Measurements from ENCODE around the gene FREY1.

The FREY1 gene

DNA sequence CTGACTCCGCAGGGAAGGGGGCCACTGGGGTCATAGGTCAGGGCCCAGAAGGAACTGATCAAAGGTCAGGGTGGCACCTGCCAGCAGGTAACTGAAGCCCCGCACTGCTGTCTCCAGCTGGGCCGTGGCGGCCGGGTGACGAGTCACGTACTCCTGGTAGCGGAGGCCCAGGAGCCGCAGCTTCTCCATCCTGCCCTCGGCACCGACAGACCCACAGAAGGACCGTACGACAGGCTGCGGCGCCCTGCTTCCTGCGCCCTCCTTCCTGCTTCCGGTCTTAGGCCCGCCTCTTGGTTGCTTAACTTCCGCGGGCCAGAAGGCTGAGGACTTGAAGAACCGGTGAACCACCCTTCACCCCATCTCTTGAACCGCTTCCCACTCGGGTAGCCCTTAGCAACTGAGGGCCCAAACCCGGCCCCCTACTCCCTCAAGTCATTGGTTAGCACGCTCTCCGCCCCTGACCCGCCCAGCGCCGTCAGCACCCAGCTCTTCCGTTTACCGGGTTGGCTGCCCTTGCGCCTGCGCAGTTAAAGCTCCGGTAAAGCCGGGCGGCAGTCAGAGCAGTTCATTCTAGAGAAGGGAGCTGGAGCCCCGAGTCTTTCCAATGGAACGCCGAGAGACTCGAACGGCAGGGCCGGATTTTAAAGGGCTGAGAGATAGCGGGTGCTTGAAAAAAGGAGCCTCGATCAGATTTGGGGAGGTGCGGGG lies 10.7 kb upstream of the FREY1 start, which contains the start of gene PEX16:
Gene PEX16, minus strand, starts transcription at position 255 of the 708 bp plus-strand sequence. Its CDS starts 66 bp downstream, at position 189.
- Histone ChIP-seq H3K79me2 (ENCODE audit: control insufficient read depth, low read length) (peaks cover 24% of the 10 kb centered on the region), H3F3A (ENCODE audit: control insufficient read depth, insufficient read depth) (peaks cover 24% of the 10 kb centered on the region), H3K27ac (ENCODE audit: low read depth, low read length) (peak within 1 kb of the TSS; percentile 84), H3K9me2 (replicated peaks; ENCODE audit: control insufficient read depth, low read length) (no peaks in the 10 kb centered on the region), H3K4me2 (ENCODE audit: low read length) (peak within 1 kb of the TSS; percentile 92), H4K20me1 (ENCODE audit: control insufficient read depth, insufficient read depth, low read depth, low read length) (peaks cover 16% of the 10 kb centered on the region), H3K4me1 (ENCODE audit: control insufficient read depth, low read length) (peaks cover 59% of the 10 kb centered on the region), H3K27me3 (ENCODE audit: control insufficient read depth, low read length) (peaks cover under 1% of the 10 kb centered on the region; the same call in 1 of the 2 replicates), H3K36me3 (ENCODE audit: control insufficient read depth, low read length) (peaks cover 43% of the 10 kb centered on the region), H3K4me3 (ENCODE audit: low read length) (peak within 1 kb of the TSS; percentile 100), H3K9me3 (ENCODE audit: control insufficient read depth, insufficient read depth, low read length) (no peaks in the 10 kb centered on the region)
- TF ChIP-seq, protein P1, sequence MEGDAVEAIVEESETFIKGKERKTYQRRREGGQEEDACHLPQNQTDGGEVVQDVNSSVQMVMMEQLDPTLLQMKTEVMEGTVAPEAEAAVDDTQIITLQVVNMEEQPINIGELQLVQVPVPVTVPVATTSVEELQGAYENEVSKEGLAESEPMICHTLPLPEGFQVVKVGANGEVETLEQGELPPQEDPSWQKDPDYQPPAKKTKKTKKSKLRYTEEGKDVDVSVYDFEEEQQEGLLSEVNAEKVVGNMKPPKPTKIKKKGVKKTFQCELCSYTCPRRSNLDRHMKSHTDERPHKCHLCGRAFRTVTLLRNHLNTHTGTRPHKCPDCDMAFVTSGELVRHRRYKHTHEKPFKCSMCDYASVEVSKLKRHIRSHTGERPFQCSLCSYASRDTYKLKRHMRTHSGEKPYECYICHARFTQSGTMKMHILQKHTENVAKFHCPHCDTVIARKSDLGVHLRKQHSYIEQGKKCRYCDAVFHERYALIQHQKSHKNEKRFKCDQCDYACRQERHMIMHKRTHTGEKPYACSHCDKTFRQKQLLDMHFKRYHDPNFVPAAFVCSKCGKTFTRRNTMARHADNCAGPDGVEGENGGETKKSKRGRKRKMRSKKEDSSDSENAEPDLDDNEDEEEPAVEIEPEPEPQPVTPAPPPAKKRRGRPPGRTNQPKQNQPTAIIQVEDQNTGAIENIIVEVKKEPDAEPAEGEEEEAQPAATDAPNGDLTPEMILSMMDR (IDR thresholded peaks at IDR 0.05; ENCODE audit: low read depth, low read length, poor library complexity, severe bottlenecking) = no peak
- no peak for TF ChIP-seq EZH2phosphoT487 (IDR thresholded peaks at IDR 0.05; ENCODE audit: borderline replicate concordance, low read length)

DNA sequence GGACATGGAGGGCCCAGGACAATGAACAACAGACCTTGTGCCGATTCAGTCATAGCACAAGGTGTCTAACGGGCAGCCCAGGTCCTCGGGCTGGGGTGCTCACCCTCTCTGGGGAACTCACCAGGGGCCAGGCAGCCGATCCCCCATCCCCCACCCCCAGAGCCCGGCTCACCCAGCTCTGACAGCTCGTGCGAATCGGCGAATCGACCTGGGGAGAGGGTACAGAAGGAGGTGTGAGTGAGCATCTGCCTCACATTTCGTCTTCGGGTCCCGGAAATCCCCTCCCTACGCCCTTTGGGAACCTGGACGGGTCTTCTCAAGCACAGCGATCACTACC lies 10.2 kb upstream of the FREY1 start:
- H4K20me1 ChIP-seq (ENCODE audit: control insufficient read depth, insufficient read depth, low read depth, low read length) = peaks cover 16% of the 10 kb centered on the region
- peaks cover 24% of the 10 kb centered on the region for H3F3A ChIP-seq (ENCODE audit: control insufficient read depth, insufficient read depth)
- no peaks in the 10 kb centered on the region for H3K9me2 ChIP-seq (replicated peaks; ENCODE audit: control insufficient read depth, low read length)
- H3K4me1 ChIP-seq (ENCODE audit: control insufficient read depth, low read length) = peaks cover 54% of the 10 kb centered on the region
- no peaks in the 10 kb centered on the region for H3K9me3 ChIP-seq (ENCODE audit: control insufficient read depth, insufficient read depth, low read length)
- peak overlapping the region; percentile 100 for H3K4me3 ChIP-seq (ENCODE audit: low read length)
- no peak for TF ChIP-seq EZH2phosphoT487 (IDR thresholded peaks at IDR 0.05; ENCODE audit: borderline replicate concordance, low read length)
- TF ChIP-seq, protein P1 (IDR thresholded peaks at IDR 0.05; ENCODE audit: low read depth, low read length, poor library complexity, severe bottlenecking) = no peak
- H3K4me2 ChIP-seq (ENCODE audit: low read length) = peak overlapping the region; percentile 92
- H3K79me2 ChIP-seq (ENCODE audit: control insufficient read depth, low read length) = peaks cover 24% of the 10 kb centered on the region
- peaks cover 43% of the 10 kb centered on the region for H3K36me3 ChIP-seq (ENCODE audit: control insufficient read depth, low read length)
- H3K27me3 ChIP-seq (ENCODE audit: control insufficient read depth, low read length) = no peaks in the 10 kb centered on the region
- H3K27ac ChIP-seq (ENCODE audit: low read depth, low read length) = peak overlapping the region; percentile 84

DNA sequence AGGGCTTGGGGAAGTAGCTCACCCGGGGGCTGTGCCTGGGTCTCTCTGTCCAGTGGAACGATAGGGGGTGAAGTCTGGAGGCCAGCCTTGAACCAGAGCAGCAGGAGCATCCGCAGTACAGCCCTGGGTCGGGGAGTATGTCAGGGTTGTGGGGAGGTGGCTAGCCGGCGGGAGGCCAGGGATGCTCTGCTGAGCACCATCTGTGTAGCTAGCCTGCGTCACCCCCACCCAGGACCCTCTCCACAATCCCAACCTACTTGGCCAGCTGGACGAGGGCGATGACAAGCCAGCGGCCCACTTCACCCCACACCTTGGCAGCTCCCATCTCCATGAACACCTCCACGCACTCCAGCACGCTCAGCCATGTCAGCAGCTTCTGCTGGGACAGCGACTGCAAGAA lies 8.4 kb upstream of the FREY1 start:
- no peak overlapping the region for H3K4me2 ChIP-seq (ENCODE audit: low read length)
- peaks cover 13% of the 10 kb centered on the region for H4K20me1 ChIP-seq (ENCODE audit: control insufficient read depth, insufficient read depth, low read depth, low read length)
- H3K27me3 ChIP-seq (ENCODE audit: control insufficient read depth, low read length) = no peaks in the 10 kb centered on the region
- no peaks in the 10 kb centered on the region for H3K9me3 ChIP-seq (ENCODE audit: control insufficient read depth, insufficient read depth, low read length)
- no peak overlapping the region for H3K27ac ChIP-seq (ENCODE audit: low read depth, low read length)
- TF ChIP-seq, protein P1 (IDR thresholded peaks at IDR 0.05; ENCODE audit: low read depth, low read length, poor library complexity, severe bottlenecking) = no peak
- no peak for TF ChIP-seq EZH2phosphoT487 (IDR thresholded peaks at IDR 0.05; ENCODE audit: borderline replicate concordance, low read length)
- H3F3A ChIP-seq (ENCODE audit: control insufficient read depth, insufficient read depth) = peaks cover 13% of the 10 kb centered on the region
- peaks cover 47% of the 10 kb centered on the region for H3K36me3 ChIP-seq (ENCODE audit: control insufficient read depth, low read length)
- H3K4me1 ChIP-seq (ENCODE audit: control insufficient read depth, low read length) = peaks cover 36% of the 10 kb centered on the region
- no peaks in the 10 kb centered on the region for H3K9me2 ChIP-seq (replicated peaks; ENCODE audit: control insufficient read depth, low read length)
- no peak overlapping the region for H3K4me3 ChIP-seq (ENCODE audit: low read length)
- H3K79me2 ChIP-seq (ENCODE audit: control insufficient read depth, low read length) = peaks cover 24% of the 10 kb centered on the region

Data from DOHH2 (cell line).